Testis (tissue), 3 donors: Measurements from ENCODE around the gene NPAS3. TPM values are rescaled to one million over a fixed set of nuclear protein-coding genes. Genes with fewer than 3 reads are reported as not detected.

Experiments
- DNase-seq: peaks from one replicate; pipeline ENCODE4 v3.0.0-alpha.2; 2019
- H3K27ac ChIP-seq, 2 donors: fragments of 200-600 bp; sonication (generic); one replicate each; pipeline ENCODE4 v1.5.1; 2019
- H3K27me3 ChIP-seq: fragments of 200-600 bp; sonication (generic); one replicate; pipeline ENCODE4 v1.5.1; 2019
- H3K36me3 ChIP-seq: fragments of 200-600 bp; sonication (generic); one replicate; pipeline ENCODE4 v1.5.1; 2017; ENCODE audit warnings: low read depth; ENCODE audit errors: missing control alignments
- H3K4me1 ChIP-seq: fragments of 200-600 bp; sonication (generic); one replicate; pipeline ENCODE4 v1.5.1; 2019
- H3K4me3 ChIP-seq, 2 donors: fragments of 200-600 bp; sonication (generic); one replicate each; pipeline ENCODE4 v1.5.1; 2017 to 2019
- H3K9me3 ChIP-seq: fragments of 200-600 bp; sonication (generic); one replicate; pipeline ENCODE4 v1.5.1; 2017
- POLR2A ChIP-seq: fragments of 450-650 bp; IDR thresholded peaks from one replicate; pipeline ENCODE4 v1.6.1; 2017; ENCODE audit warnings: antibody characterized with exemption, mild to moderate bottlenecking, moderate library complexity
- WGBS, 2 donors: methylation state at CpG; one replicate each; pipeline ENCODE4 v1.1.5; 2018; 5-methylcytosine and 5-hydroxymethylcytosine counted together
- intact Hi-C: fragments of 100-400 bp; cut with DNase I; formaldehyde crosslinking; loops from one replicate; pipeline ENCODE4 v1.15.1; 2023; ENCODE audit warnings: low total_unique reads
- polyA plus RNA-seq: library from polyadenylated mRNA; stranded (reverse); fragments of 350-450 nt; fragmentation: Illumina TruSeq; extraction: RNeasy Lipid Tissue Mini Kit (QIAGEN cat#74804); gene quantifications from one replicate; pipeline ENCODE4 v1.2.3, GENCODE V29; 2014; ENCODE audit warnings: low read depth, low replicate concordance; ENCODE audit not compliant: insufficient read depth
- total RNA-seq, 2 donors: library from RNA; depleted of rRNA; stranded (reverse); fragments of >200 nt; gene quantifications; one replicate each; pipeline ENCODE4 v1.2.3, GENCODE V29; 2016
- TF ChIP-seq, protein P1 (sequence below), 3 experiments: fragments of 450-650 bp in 2 of 3; fragments of 200-600 bp in 1 of 3; sonication (generic) in 1 of 3; IDR thresholded peaks; one replicate each; pipeline ENCODE4 v1.5.1; 2016 to 2019; ENCODE audit warnings: antibody characterized with exemption in 3 of 3, mild to moderate bottlenecking in 2 of 3, moderate library complexity in 1 of 3

Gene NPAS3
- total and polyA plus RNA-seq, 3 donors from 2014 or later: 1.1 to 3.7 (median 1.8) TPM

DNA sequence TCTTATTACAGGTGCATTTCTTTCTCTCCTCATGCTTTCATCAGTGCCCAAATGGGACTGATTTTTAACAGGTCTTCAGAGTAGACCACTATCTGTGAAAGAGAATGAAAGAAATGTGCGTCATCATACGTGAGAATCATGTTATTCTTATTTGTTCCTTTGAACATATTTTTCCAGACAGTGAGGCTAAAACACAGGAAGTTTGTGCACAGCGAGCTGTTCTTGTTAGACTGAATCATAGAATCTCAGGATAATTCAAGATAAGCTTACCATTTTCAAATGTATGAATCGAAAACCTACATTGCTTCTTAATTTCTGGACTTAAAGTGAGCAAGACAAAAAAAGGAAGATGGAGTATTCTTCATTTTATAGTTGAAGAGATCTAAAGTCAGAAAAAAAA, 629.1 kb downstream of the NPAS3 start:
- TF ChIP-seq, protein P1, sequence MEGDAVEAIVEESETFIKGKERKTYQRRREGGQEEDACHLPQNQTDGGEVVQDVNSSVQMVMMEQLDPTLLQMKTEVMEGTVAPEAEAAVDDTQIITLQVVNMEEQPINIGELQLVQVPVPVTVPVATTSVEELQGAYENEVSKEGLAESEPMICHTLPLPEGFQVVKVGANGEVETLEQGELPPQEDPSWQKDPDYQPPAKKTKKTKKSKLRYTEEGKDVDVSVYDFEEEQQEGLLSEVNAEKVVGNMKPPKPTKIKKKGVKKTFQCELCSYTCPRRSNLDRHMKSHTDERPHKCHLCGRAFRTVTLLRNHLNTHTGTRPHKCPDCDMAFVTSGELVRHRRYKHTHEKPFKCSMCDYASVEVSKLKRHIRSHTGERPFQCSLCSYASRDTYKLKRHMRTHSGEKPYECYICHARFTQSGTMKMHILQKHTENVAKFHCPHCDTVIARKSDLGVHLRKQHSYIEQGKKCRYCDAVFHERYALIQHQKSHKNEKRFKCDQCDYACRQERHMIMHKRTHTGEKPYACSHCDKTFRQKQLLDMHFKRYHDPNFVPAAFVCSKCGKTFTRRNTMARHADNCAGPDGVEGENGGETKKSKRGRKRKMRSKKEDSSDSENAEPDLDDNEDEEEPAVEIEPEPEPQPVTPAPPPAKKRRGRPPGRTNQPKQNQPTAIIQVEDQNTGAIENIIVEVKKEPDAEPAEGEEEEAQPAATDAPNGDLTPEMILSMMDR (IDR thresholded peaks at IDR 0.05): no peak
- TF ChIP-seq POLR2A: no peak
- no peaks in the 10 kb centered on the region for H3K9me3 ChIP-seq
- no peak for DNase-seq

DNA sequence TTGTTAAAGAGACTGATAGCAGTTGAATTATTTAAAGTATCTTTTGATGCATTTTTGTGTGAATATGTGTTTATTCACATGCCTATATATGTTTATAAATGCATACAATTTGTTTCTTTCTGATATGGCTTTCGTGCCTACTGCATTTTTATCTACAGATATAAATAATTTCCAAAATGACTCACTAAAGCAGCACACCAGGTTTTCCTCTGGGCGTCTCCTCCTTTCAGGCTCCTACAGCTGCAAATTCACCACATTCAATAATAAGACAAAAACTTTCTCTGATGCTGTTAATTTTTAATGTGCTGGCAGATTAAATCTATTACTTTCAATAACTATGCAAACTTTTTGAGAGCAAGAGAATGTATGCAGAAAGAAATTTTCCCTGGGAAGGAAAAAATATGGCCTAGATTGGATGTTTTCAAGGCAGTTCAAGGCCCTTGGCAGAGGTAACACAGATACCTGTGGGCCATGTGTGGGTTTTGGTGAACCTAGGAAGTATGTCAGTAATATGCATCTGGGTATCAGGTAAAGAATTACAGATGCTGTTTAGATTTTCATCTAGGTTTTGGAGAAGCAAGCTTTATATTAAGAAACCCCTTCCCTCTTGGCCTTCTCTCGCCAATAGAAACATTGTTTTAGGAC, 630.4 kb downstream of the NPAS3 start:
- Histone ChIP-seq H3K4me3 (no peak overlapping the region), H3K9me3 (no peaks in the 10 kb centered on the region), H3K4me1 (no peaks in the 10 kb centered on the region), H3K27ac (no peak overlapping the region), H3K36me3 (no peaks in the 10 kb centered on the region), H3K27me3 (no peaks in the 10 kb centered on the region)
- WGBS, 2 donors: 71 to 75% methylated on average over 3 of the region's 3 CpGs
- intact Hi-C loops: no loop called here
- no peak for DNase-seq
- TF ChIP-seq, protein P1 (IDR thresholded peaks at IDR 0.05): no peak
- no peak for TF ChIP-seq POLR2A

More for the DNA sequence above, 629.1 kb downstream of the NPAS3 start:
- Histone ChIP-seq H3K36me3 (no peaks in the 10 kb centered on the region), H3K4me3 (no peak overlapping the region), H3K4me1 (no peaks in the 10 kb centered on the region), H3K27me3 (no peaks in the 10 kb centered on the region), H3K27ac (no peak overlapping the region)
- WGBS, 2 donors: 57 to 60% methylated on average over 4 of the region's 4 CpGs
- intact Hi-C loops: no loop called here

GRCh38 chr14:33569821-33570687, 631.4 kb downstream of the NPAS3 start:
- Histone ChIP-seq H3K4me3 (no peak overlapping the region), H3K36me3 (no peaks in the 10 kb centered on the region), H3K27me3 (no peaks in the 10 kb centered on the region), H3K9me3 (no peaks in the 10 kb centered on the region), H3K27ac (no peak overlapping the region), H3K4me1 (no peaks in the 10 kb centered on the region)
- intact Hi-C loops: no loop called here
- 64 to 66% methylated on average over 10 of the region's 10 CpGs for WGBS, 2 donors
- TF ChIP-seq, protein P1 (IDR thresholded peaks at IDR 0.05): no peak
- no peak for TF ChIP-seq POLR2A
- DNase-seq: no peak

GRCh38 chr14:33570694-33571310, 632.1 kb downstream of the NPAS3 start:
- H3K27ac ChIP-seq: no peak overlapping the region
- H3K36me3 ChIP-seq: no peaks in the 10 kb centered on the region
- no peak for TF ChIP-seq POLR2A
- TF ChIP-seq, protein P1 (IDR thresholded peaks at IDR 0.05): no peak
- H3K4me1 ChIP-seq: no peaks in the 10 kb centered on the region
- no peak for DNase-seq
- no peaks in the 10 kb centered on the region for H3K9me3 ChIP-seq
- intact Hi-C loops: no loop called here
- no peak overlapping the region for H3K4me3 ChIP-seq
- WGBS, 2 donors: 53 to 59% methylated on average over 5 of the region's 5 CpGs
- H3K27me3 ChIP-seq: no peaks in the 10 kb centered on the region
